ENCODE measurements around the gene DAD1.
A peak's percentile ranks its signal among the peaks of the same experiment; 100 is the strongest.

- TF ChIP-seq POLR2AphosphoS5 (IDR thresholded peaks at IDR 0.05; ENCODE audit: low read depth, low read length) = peak; percentile 57; the same call in 1 of the 2 replicates
- TF ChIP-seq POLR2A (IDR thresholded peaks at IDR 0.05; ENCODE audit: low read depth, low read length) = 0 out of 2 replicates have a peak, but pooled peaks have one; percentile 34
- no peak for TF ChIP-seq TAF1 (IDR thresholded peaks at IDR 0.05; ENCODE audit: low read depth, low read length)
- peak; percentile 66 for TF ChIP-seq SPI1 (IDR thresholded peaks at IDR 0.05; ENCODE audit: low read depth, low read length)
- TF ChIP-seq POU2F2 (IDR thresholded peaks at IDR 0.05; ENCODE audit: low read depth, low read length) = no peak
- peak; percentile 20 for TF ChIP-seq PAX5 (IDR thresholded peaks at IDR 0.05; ENCODE audit: insufficient read depth, low read length, severe bottlenecking)
These were observed 23.6 kb downstream of the DAD1 start for GRCh38 chr14:22565391-22565945.

Measured in GM12891 (cell line).